Progenitor cell of endocrine pancreas (in vitro differentiated cells): Measurements from ENCODE around the gene ZFP28. TPM values are rescaled to one million over a fixed set of nuclear protein-coding genes. Genes with fewer than 3 reads are reported as not detected.

Experiments used
- DNase-seq: peaks from one replicate; pipeline ENCODE4 v3.0.0; 2021; ENCODE audit warnings: low spot score; ENCODE audit not compliant: unreplicated experiment
- H3K27ac Mint-ChIP-seq: 2 replicates; pipeline ENCODE4 v1.8.0; 2021; ENCODE audit warnings: mild to moderate bottlenecking, moderate library complexity, mixed read lengths
- H3K27me3 Mint-ChIP-seq: 2 replicates; pipeline ENCODE4 v1.8.0; 2021; ENCODE audit warnings: mixed read lengths
- H3K36me3 Mint-ChIP-seq: 2 replicates; pipeline ENCODE4 v1.8.0; 2022; ENCODE audit warnings: mixed read lengths; ENCODE audit not compliant: insufficient read depth
- H3K4me1 Mint-ChIP-seq: 2 replicates; pipeline ENCODE4 v1.8.0; 2021; ENCODE audit warnings: low read depth, mixed read lengths
- H3K4me3 Mint-ChIP-seq: 2 replicates; pipeline ENCODE4 v1.8.0; 2021; ENCODE audit warnings: low read depth, mild to moderate bottlenecking, moderate library complexity, mixed read lengths
- H3K9me3 Mint-ChIP-seq: 2 replicates; pipeline ENCODE4 v1.8.0; 2021; ENCODE audit warnings: low read depth, mixed read lengths
- CTCF ChIP-seq: fragments of 200-600 bp; sonication (generic); IDR thresholded peaks from one replicate; pipeline ENCODE4 v1.5.0; 2021; ENCODE audit warnings: antibody characterized with exemption, mild to moderate bottlenecking; ENCODE audit not compliant: unreplicated experiment
- long read RNA-seq: library from polyadenylated mRNA; unstranded; transcript quantifications from one replicate; pipeline ENCODE4 v2.0.0, GENCODE V29; 2020
- total RNA-seq: library from RNA; stranded (reverse); gene quantifications from 2 replicates; pipeline ENCODE4 v1.2.1, GENCODE V29; 2021

ZFP28 gene
- total RNA-seq: 12.1 and 12.9 TPM in 2 replicates
- long read RNA-seq, full-length matches to known transcripts: 1 of 5 reads
- long read RNA-seq, partial matches to known transcripts: 1 of 5 reads
- long read RNA-seq, other reads (novel, unspliced or antisense): 3 of 5 reads

GRCh38 chr19:56538761-56539263, at the start of gene ZFP28:
TSS of gene ZFP28 (plus strand) at chr19:56538948. CDS start at chr19:56539019, 71 bp downstream.
- Mint-ChIP-seq H3K4me1 (peaks cover 4% of the 10 kb centered on the region), H3K27me3 (no peaks in the 10 kb centered on the region), H3K9me3 (peaks cover 30% of the 10 kb centered on the region), H3K4me3 (peak within 1 kb of the TSS; percentile 91), H3K27ac (peak within 1 kb of the TSS; percentile 95), H3K36me3 (peaks cover 38% of the 10 kb centered on the region)
- TF ChIP-seq CTCF: no peak
- DNase-seq: peak; percentile 49

- no peak for TF ChIP-seq CTCF
- Mint-ChIP-seq H3K36me3 (peaks cover 1% of the 10 kb centered on the region), H3K27ac (no peak overlapping the region), H3K9me3 (peaks cover 69% of the 10 kb centered on the region), H3K4me3 (no peak overlapping the region), H3K4me1 (no peaks in the 10 kb centered on the region), H3K27me3 (no peaks in the 10 kb centered on the region)
- no peak for DNase-seq
Observed at GRCh38 chr19:56491399-56491798, 47.3 kb upstream of the ZFP28 start.

GRCh38 chr19:56504581-56504980, 34.2 kb upstream of the ZFP28 start:
- no peaks in the 10 kb centered on the region for H3K27me3 Mint-ChIP-seq
- no peak overlapping the region for H3K27ac Mint-ChIP-seq
- no peak for DNase-seq
- TF ChIP-seq CTCF: no peak
- H3K9me3 Mint-ChIP-seq: peaks cover 51% of the 10 kb centered on the region
- H3K4me1 Mint-ChIP-seq: no peaks in the 10 kb centered on the region
- no peak overlapping the region for H3K4me3 Mint-ChIP-seq
- peaks cover 3% of the 10 kb centered on the region for H3K36me3 Mint-ChIP-seq

GRCh38 chr19:56507446-56508289, 31.1 kb upstream of the ZFP28 start, which contains the start of gene ZNF471:
TSS of gene ZNF471 (plus strand) at chr19:56507855. CDS start at chr19:56511572, 3,717 bp downstream.
- Mint-ChIP-seq H3K27me3 (no peaks in the 10 kb centered on the region), H3K4me3 (no peak within 1 kb of the TSS), H3K36me3 (peaks cover 3% of the 10 kb centered on the region), H3K9me3 (peaks cover 28% of the 10 kb centered on the region), H3K4me1 (no peaks in the 10 kb centered on the region), H3K27ac (no peak within 1 kb of the TSS)
- TF ChIP-seq CTCF: no peak
- DNase-seq: no peak

GRCh38 chr19:56508290-56508778, 30.4 kb upstream of the ZFP28 start:
- TF ChIP-seq CTCF: no peak
- Mint-ChIP-seq H3K36me3 (peaks cover 2% of the 10 kb centered on the region), H3K27me3 (no peaks in the 10 kb centered on the region), H3K27ac (no peak overlapping the region), H3K4me1 (no peaks in the 10 kb centered on the region), H3K4me3 (no peak overlapping the region), H3K9me3 (peaks cover 31% of the 10 kb centered on the region)
- DNase-seq: no peak
